ENCODE data around the gene MPRIP.

Gene MPRIP

GRCh38 chr17:17125136-17126084 is 83.2 kb downstream of the MPRIP start:
- no peaks in the 10 kb centered on the region for H3K27me3 ChIP-seq (ENCODE audit: control insufficient read depth, insufficient read depth, low read length)
- H3K27ac ChIP-seq (ENCODE audit: low read depth, low read length) = no peak overlapping the region
- H3K4me1 ChIP-seq (ENCODE audit: control insufficient read depth, insufficient read depth, low read length) = peaks cover 4% of the 10 kb centered on the region; the same call in 1 of the 2 replicates
- H3K36me3 ChIP-seq (ENCODE audit: control insufficient read depth, insufficient read depth, low read length) = peaks cover 15% of the 10 kb centered on the region
- H3K9me3 ChIP-seq (ENCODE audit: control insufficient read depth, insufficient read depth, low read depth, low read length) = no peaks in the 10 kb centered on the region
- no peak overlapping the region for H3K9ac ChIP-seq (ENCODE audit: low read length)
- no peak overlapping the region for H3K4me3 ChIP-seq (ENCODE audit: low read depth, low read length)

GRCh38 chr17:17126131-17127110 is 84.2 kb downstream of the MPRIP start:
- no peaks in the 10 kb centered on the region for H3K27me3 ChIP-seq (ENCODE audit: control insufficient read depth, insufficient read depth, low read length)
- no peak overlapping the region for H3K27ac ChIP-seq (ENCODE audit: low read depth, low read length)
- H3K4me3 ChIP-seq (ENCODE audit: low read depth, low read length) = no peak overlapping the region
- no peaks in the 10 kb centered on the region for H3K4me1 ChIP-seq (ENCODE audit: control insufficient read depth, insufficient read depth, low read length)
- H3K36me3 ChIP-seq (ENCODE audit: control insufficient read depth, insufficient read depth, low read length) = peaks cover 23% of the 10 kb centered on the region
- no peak overlapping the region for H3K9ac ChIP-seq (ENCODE audit: low read length)
- no peaks in the 10 kb centered on the region for H3K9me3 ChIP-seq (ENCODE audit: control insufficient read depth, insufficient read depth, low read depth, low read length)

GRCh38 chr17:17127156-17127555 is 84.9 kb downstream of the MPRIP start:
- Histone ChIP-seq H3K4me1 (ENCODE audit: control insufficient read depth, insufficient read depth, low read length) (0 out of 2 replicates have a peak, but pooled peaks cover 5% of the 10 kb centered on the region), H3K27me3 (ENCODE audit: control insufficient read depth, insufficient read depth, low read length) (no peaks in the 10 kb centered on the region), H3K4me3 (ENCODE audit: low read depth, low read length) (no peak overlapping the region), H3K9me3 (ENCODE audit: control insufficient read depth, insufficient read depth, low read depth, low read length) (no peaks in the 10 kb centered on the region), H3K27ac (ENCODE audit: low read depth, low read length) (no peak overlapping the region), H3K36me3 (ENCODE audit: control insufficient read depth, insufficient read depth, low read length) (peaks cover 31% of the 10 kb centered on the region), H3K9ac (ENCODE audit: low read length) (no peak overlapping the region)

GRCh38 chr17:17127730-17128291 is 85.6 kb downstream of the MPRIP start:
- H3K9ac ChIP-seq (ENCODE audit: low read length) = no peak overlapping the region
- H3K36me3 ChIP-seq (ENCODE audit: control insufficient read depth, insufficient read depth, low read length) = peaks cover 37% of the 10 kb centered on the region

GRCh38 chr17:17128476-17129075 is 86.3 kb downstream of the MPRIP start:
- no peaks in the 10 kb centered on the region for H3K27me3 ChIP-seq (ENCODE audit: control insufficient read depth, insufficient read depth, low read length)
- H3K27ac ChIP-seq (ENCODE audit: low read depth, low read length) = no peak overlapping the region
- H3K4me1 ChIP-seq (ENCODE audit: control insufficient read depth, insufficient read depth, low read length) = 0 out of 2 replicates have a peak, but pooled peaks cover 6% of the 10 kb centered on the region
- peaks cover 43% of the 10 kb centered on the region for H3K36me3 ChIP-seq (ENCODE audit: control insufficient read depth, insufficient read depth, low read length)
- H3K9me3 ChIP-seq (ENCODE audit: control insufficient read depth, insufficient read depth, low read depth, low read length) = no peaks in the 10 kb centered on the region
- no peak overlapping the region for H3K9ac ChIP-seq (ENCODE audit: low read length)
- no peak overlapping the region for H3K4me3 ChIP-seq (ENCODE audit: low read depth, low read length)

More at GRCh38 chr17:17127730-17128291, 85.6 kb downstream of the MPRIP start:
- no peak overlapping the region for H3K27ac ChIP-seq (ENCODE audit: low read depth, low read length)
- H3K9me3 ChIP-seq (ENCODE audit: control insufficient read depth, insufficient read depth, low read depth, low read length) = no peaks in the 10 kb centered on the region
- H3K27me3 ChIP-seq (ENCODE audit: control insufficient read depth, insufficient read depth, low read length) = no peaks in the 10 kb centered on the region
- no peak overlapping the region for H3K4me3 ChIP-seq (ENCODE audit: low read depth, low read length)
- 0 out of 2 replicates have a peak, but pooled peaks cover 6% of the 10 kb centered on the region for H3K4me1 ChIP-seq (ENCODE audit: control insufficient read depth, insufficient read depth, low read length)

- Histone ChIP-seq H3K36me3 (ENCODE audit: control insufficient read depth, insufficient read depth, low read length) (peaks cover 47% of the 10 kb centered on the region), H3K9ac (ENCODE audit: low read length) (no peak overlapping the region), H3K27ac (ENCODE audit: low read depth, low read length) (no peak overlapping the region), H3K9me3 (ENCODE audit: control insufficient read depth, insufficient read depth, low read depth, low read length) (no peaks in the 10 kb centered on the region), H3K4me3 (ENCODE audit: low read depth, low read length) (no peak overlapping the region), H3K27me3 (ENCODE audit: control insufficient read depth, insufficient read depth, low read length) (no peaks in the 10 kb centered on the region), H3K4me1 (ENCODE audit: control insufficient read depth, insufficient read depth, low read length) (0 out of 2 replicates have a peak, but pooled peaks cover 6% of the 10 kb centered on the region)
These were observed 87.2 kb downstream of the MPRIP start for GRCh38 chr17:17129466-17129865.

GRCh38 chr17:17130077-17130844 is 88.0 kb downstream of the MPRIP start:
- no peak overlapping the region for H3K9ac ChIP-seq (ENCODE audit: low read length)
- no peak overlapping the region for H3K4me3 ChIP-seq (ENCODE audit: low read depth, low read length)
- no peak overlapping the region for H3K27ac ChIP-seq (ENCODE audit: low read depth, low read length)
- peaks cover 53% of the 10 kb centered on the region for H3K36me3 ChIP-seq (ENCODE audit: control insufficient read depth, insufficient read depth, low read length)
- no peaks in the 10 kb centered on the region for H3K9me3 ChIP-seq (ENCODE audit: control insufficient read depth, insufficient read depth, low read depth, low read length)
- no peaks in the 10 kb centered on the region for H3K27me3 ChIP-seq (ENCODE audit: control insufficient read depth, insufficient read depth, low read length)
- 0 out of 2 replicates have a peak, but pooled peaks cover 6% of the 10 kb centered on the region for H3K4me1 ChIP-seq (ENCODE audit: control insufficient read depth, insufficient read depth, low read length)

GRCh38 chr17:17131839-17132238 is 89.6 kb downstream of the MPRIP start:
- H3K36me3 ChIP-seq (ENCODE audit: control insufficient read depth, insufficient read depth, low read length) = peaks cover 64% of the 10 kb centered on the region
- no peak overlapping the region for H3K27ac ChIP-seq (ENCODE audit: low read depth, low read length)
- H3K4me1 ChIP-seq (ENCODE audit: control insufficient read depth, insufficient read depth, low read length) = 0 out of 2 replicates have a peak, but pooled peaks cover 6% of the 10 kb centered on the region

GRCh38 chr17:17132746-17133145 is 90.5 kb downstream of the MPRIP start:
- peaks cover 57% of the 10 kb centered on the region for H3K36me3 ChIP-seq (ENCODE audit: control insufficient read depth, insufficient read depth, low read length)
- no peaks in the 10 kb centered on the region for H3K27me3 ChIP-seq (ENCODE audit: control insufficient read depth, insufficient read depth, low read length)
- H3K9me3 ChIP-seq (ENCODE audit: control insufficient read depth, insufficient read depth, low read depth, low read length) = no peaks in the 10 kb centered on the region
- 0 out of 2 replicates have a peak, but pooled peaks cover 6% of the 10 kb centered on the region for H3K4me1 ChIP-seq (ENCODE audit: control insufficient read depth, insufficient read depth, low read length)
- H3K4me3 ChIP-seq (ENCODE audit: low read depth, low read length) = no peak overlapping the region
- H3K9ac ChIP-seq (ENCODE audit: low read length) = no peak overlapping the region
- H3K27ac ChIP-seq (ENCODE audit: low read depth, low read length) = no peak overlapping the region

More at GRCh38 chr17:17131839-17132238, 89.6 kb downstream of the MPRIP start:
- Histone ChIP-seq H3K9me3 (ENCODE audit: control insufficient read depth, insufficient read depth, low read depth, low read length) (no peaks in the 10 kb centered on the region), H3K9ac (ENCODE audit: low read length) (no peak overlapping the region), H3K27me3 (ENCODE audit: control insufficient read depth, insufficient read depth, low read length) (no peaks in the 10 kb centered on the region), H3K4me3 (ENCODE audit: low read depth, low read length) (no peak overlapping the region)

Data from HUES6 (cell line).